Right lobe of liver (tissue), 4 donors: Measurements from ENCODE around the gene SRSF8.
"Not testable (repeated sequence)": the region's sequence is repeated elsewhere in the genome, so short reads cannot be mapped to it uniquely, and the experiment has no call there.

Experiments used
- POLR2A ChIP-seq: fragments of 450-650 bp; IDR thresholded peaks from one replicate; pipeline ENCODE4 v1.6.1; 2017; ENCODE audit warnings: antibody characterized with exemption, mild to moderate bottlenecking
- TF ChIP-seq, protein P1 (sequence below), 4 donors: fragments of 200-600 bp in 3 of 4; fragments of 450-650 bp in 1 of 4; IDR thresholded peaks; one replicate each; pipeline versions ENCODE4 v1.5.1 to v1.8.0; 2016 to 2022; ENCODE audit warnings: antibody characterized with exemption in 4 of 4, mild to moderate bottlenecking in 2 of 4
- donor health status: DM: no; HTN: no; CAD: no.
- donor health status: DM: no; HTN: no; CAD: no.
- donor health status: DM: no; HTN: yes; CAD: no.

DNA sequence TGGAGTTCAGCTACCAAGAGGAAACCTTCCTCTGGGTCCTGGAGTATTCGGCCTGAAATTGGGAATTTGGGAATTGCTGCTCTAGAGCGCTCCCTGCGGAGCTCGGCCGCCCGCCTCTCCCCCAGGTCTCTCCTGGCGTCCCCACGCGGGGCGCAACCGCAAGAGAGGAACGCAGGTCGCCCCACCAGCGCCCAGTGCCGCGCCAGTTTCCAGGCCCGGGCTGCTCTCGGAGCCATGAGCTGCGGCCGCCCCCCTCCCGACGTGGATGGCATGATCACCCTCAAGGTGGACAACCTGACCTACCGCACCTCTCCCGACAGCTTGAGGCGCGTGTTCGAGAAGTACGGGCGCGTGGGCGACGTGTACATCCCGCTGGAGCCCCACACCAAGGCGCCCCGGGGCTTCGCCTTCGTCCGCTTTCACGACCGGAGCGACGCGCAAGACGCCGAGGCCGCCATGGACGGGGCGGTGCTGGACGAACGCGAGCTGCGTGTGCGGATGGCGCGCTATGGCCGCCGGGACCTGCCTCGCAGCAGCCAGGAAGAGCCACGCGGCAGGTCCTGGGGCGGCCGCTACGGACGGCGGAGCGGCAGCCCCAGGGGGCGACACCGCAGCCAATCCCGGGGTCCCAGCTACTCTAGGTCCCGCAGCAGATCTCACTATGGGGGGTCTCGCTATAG is 29.2 kb upstream of the SRSF8 start:
- TF ChIP-seq, protein P1, sequence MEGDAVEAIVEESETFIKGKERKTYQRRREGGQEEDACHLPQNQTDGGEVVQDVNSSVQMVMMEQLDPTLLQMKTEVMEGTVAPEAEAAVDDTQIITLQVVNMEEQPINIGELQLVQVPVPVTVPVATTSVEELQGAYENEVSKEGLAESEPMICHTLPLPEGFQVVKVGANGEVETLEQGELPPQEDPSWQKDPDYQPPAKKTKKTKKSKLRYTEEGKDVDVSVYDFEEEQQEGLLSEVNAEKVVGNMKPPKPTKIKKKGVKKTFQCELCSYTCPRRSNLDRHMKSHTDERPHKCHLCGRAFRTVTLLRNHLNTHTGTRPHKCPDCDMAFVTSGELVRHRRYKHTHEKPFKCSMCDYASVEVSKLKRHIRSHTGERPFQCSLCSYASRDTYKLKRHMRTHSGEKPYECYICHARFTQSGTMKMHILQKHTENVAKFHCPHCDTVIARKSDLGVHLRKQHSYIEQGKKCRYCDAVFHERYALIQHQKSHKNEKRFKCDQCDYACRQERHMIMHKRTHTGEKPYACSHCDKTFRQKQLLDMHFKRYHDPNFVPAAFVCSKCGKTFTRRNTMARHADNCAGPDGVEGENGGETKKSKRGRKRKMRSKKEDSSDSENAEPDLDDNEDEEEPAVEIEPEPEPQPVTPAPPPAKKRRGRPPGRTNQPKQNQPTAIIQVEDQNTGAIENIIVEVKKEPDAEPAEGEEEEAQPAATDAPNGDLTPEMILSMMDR (IDR thresholded peaks at IDR 0.05): peak in 1 of 4 donors; percentile 6
- not testable (repeated sequence) for TF ChIP-seq POLR2A
